NCI-H1694 (cell line): Measurements from ENCODE around the gene MCRS1.
A peak's percentile ranks its signal among the peaks of the same experiment; 100 is the strongest.
"Not testable (repeated sequence)": the region's sequence is repeated elsewhere in the genome, so short reads cannot be mapped to it uniquely, and the experiment has no call there.

Source experiments
- DNase-seq: peaks from one replicate; lab custom pipeline; 2025; lab: John Stamatoyannopoulos, UW

Gene MCRS1

GRCh38 chr12:49567611-49568441, at the start of gene MCRS1:
TSS of gene MCRS1 (minus strand) at chr12:49568142. CDS start at chr12:49566731, 1,411 bp downstream.
- peak; percentile 69 for DNase-seq

- DNase-seq, result no peak
Measured at GRCh38 chr12:49616533-49617219, 48.7 kb upstream of the MCRS1 start.

- no peak for DNase-seq
Measured at GRCh38 chr12:49615725-49616124, 47.8 kb upstream of the MCRS1 start.

GRCh38 chr12:49612210-49612609, 44.3 kb upstream of the MCRS1 start:
- DNase-seq, result no peak

- DNase-seq, result not testable (repeated sequence)
Measured at GRCh38 chr12:49610785-49611184, 42.8 kb upstream of the MCRS1 start.

GRCh38 chr12:49609875-49610154, 41.9 kb upstream of the MCRS1 start:
- DNase-seq, result no peak

- DNase-seq, result no peak
Measured at GRCh38 chr12:49609059-49609874, 41.3 kb upstream of the MCRS1 start.

- DNase-seq, result not testable (repeated sequence)
Measured at GRCh38 chr12:49605539-49605938, 37.6 kb upstream of the MCRS1 start, which contains the start of gene FAM186B. TSS of gene FAM186B (minus strand) at chr12:49605639. CDS start at chr12:49605477, 162 bp downstream.

GRCh38 chr12:49604856-49605255, 36.9 kb upstream of the MCRS1 start:
- DNase-seq, result no peak

- no peak for DNase-seq
Measured at GRCh38 chr12:49603721-49604120, 35.8 kb upstream of the MCRS1 start.

- no peak for DNase-seq
Measured at GRCh38 chr12:49599961-49600360, 32.0 kb upstream of the MCRS1 start.

- DNase-seq, result no peak
Measured at GRCh38 chr12:49598527-49598926, 30.6 kb upstream of the MCRS1 start.

- no peak for DNase-seq
Measured at GRCh38 chr12:49588721-49589516, 21.0 kb upstream of the MCRS1 start.

- DNase-seq, result no peak
Measured at GRCh38 chr12:49588281-49588680, 20.3 kb upstream of the MCRS1 start.

- DNase-seq, result no peak
Measured at GRCh38 chr12:49587174-49587908, 19.4 kb upstream of the MCRS1 start.

- no peak for DNase-seq
Measured at GRCh38 chr12:49585477-49586459, 17.8 kb upstream of the MCRS1 start.

- DNase-seq, result no peak
Measured at GRCh38 chr12:49584591-49584990, 16.6 kb upstream of the MCRS1 start.

- no peak for DNase-seq
Measured at GRCh38 chr12:49583366-49584094, 15.6 kb upstream of the MCRS1 start.

- DNase-seq, result no peak
Measured at GRCh38 chr12:49582850-49583249, 14.9 kb upstream of the MCRS1 start.
